ENCODE data around the gene CDC25C. TPM values are rescaled to one million over a fixed set of nuclear protein-coding genes. Genes with fewer than 3 reads are reported as not detected.
A peak's percentile ranks its signal among the peaks of the same experiment; 100 is the strongest.

CDC25C gene
- total RNA-seq, 1 experiment from 2014 or later, result 14.1 TPM

DNA sequence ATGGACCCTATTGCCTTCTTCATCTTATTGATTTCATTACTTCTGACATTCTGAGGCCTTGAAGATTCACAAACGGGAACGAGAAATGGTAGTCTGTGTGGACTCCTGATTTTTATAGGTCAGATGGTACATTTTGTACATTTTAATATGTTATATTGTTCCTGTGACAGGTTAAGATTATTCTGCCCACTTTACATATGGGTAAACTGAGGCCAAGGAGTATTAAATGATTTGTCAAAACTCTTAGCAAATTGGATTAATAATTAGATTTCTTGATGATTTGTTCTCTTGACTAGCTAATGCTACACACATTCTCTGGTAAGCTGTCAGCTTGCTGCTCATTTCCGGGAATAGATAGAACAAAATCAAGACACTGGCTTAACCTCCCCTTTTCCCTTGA, 8.4 kb upstream of the CDC25C start:
- ATAC-seq (no peak), DNase-seq (ENCODE audit: low read depth, low spot score) (no peak)
- TF ChIP-seq TCF7L2 (IDR thresholded peaks at IDR 0.05; ENCODE audit: low read depth, low read length), result no peak
- TF ChIP-seq, protein P1, sequence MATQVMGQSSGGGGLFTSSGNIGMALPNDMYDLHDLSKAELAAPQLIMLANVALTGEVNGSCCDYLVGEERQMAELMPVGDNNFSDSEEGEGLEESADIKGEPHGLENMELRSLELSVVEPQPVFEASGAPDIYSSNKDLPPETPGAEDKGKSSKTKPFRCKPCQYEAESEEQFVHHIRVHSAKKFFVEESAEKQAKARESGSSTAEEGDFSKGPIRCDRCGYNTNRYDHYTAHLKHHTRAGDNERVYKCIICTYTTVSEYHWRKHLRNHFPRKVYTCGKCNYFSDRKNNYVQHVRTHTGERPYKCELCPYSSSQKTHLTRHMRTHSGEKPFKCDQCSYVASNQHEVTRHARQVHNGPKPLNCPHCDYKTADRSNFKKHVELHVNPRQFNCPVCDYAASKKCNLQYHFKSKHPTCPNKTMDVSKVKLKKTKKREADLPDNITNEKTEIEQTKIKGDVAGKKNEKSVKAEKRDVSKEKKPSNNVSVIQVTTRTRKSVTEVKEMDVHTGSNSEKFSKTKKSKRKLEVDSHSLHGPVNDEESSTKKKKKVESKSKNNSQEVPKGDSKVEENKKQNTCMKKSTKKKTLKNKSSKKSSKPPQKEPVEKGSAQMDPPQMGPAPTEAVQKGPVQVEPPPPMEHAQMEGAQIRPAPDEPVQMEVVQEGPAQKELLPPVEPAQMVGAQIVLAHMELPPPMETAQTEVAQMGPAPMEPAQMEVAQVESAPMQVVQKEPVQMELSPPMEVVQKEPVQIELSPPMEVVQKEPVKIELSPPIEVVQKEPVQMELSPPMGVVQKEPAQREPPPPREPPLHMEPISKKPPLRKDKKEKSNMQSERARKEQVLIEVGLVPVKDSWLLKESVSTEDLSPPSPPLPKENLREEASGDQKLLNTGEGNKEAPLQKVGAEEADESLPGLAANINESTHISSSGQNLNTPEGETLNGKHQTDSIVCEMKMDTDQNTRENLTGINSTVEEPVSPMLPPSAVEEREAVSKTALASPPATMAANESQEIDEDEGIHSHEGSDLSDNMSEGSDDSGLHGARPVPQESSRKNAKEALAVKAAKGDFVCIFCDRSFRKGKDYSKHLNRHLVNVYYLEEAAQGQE (IDR thresholded peaks at IDR 0.05; ENCODE audit: insufficient read depth in 1 of 2, low read depth in 2 of 2, low read length in 1 of 2), result no peak
- no peak for TF ChIP-seq POLR2AphosphoS5 (IDR thresholded peaks at IDR 0.05; ENCODE audit: low read depth, low read length)
- TF ChIP-seq, protein P2, sequence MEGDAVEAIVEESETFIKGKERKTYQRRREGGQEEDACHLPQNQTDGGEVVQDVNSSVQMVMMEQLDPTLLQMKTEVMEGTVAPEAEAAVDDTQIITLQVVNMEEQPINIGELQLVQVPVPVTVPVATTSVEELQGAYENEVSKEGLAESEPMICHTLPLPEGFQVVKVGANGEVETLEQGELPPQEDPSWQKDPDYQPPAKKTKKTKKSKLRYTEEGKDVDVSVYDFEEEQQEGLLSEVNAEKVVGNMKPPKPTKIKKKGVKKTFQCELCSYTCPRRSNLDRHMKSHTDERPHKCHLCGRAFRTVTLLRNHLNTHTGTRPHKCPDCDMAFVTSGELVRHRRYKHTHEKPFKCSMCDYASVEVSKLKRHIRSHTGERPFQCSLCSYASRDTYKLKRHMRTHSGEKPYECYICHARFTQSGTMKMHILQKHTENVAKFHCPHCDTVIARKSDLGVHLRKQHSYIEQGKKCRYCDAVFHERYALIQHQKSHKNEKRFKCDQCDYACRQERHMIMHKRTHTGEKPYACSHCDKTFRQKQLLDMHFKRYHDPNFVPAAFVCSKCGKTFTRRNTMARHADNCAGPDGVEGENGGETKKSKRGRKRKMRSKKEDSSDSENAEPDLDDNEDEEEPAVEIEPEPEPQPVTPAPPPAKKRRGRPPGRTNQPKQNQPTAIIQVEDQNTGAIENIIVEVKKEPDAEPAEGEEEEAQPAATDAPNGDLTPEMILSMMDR (IDR thresholded peaks at IDR 0.05), result no peak
- in situ Hi-C loops (cut with HindIII; ENCODE audit: low pct_unique_long_range_greater_than_20kb, low sequenced_read_pairs), result no loop called here
- no peak overlapping the region for H3K27ac ChIP-seq (ENCODE audit: low read length)
- H3K4me3 ChIP-seq (ENCODE audit: low read depth in 2 of 2, low read length in 2 of 2), result peak overlapping the region in 1 of 2 experiments; percentile 92; a peak in 2 of 4 replicates
- no peaks in the 10 kb centered on the region for H3K9me3 ChIP-seq (ENCODE audit: control insufficient read depth, insufficient read depth, low read depth, low read length)
- ChIA-PET CTCF (no interaction called here), POLR2A (no interaction called here)
- peaks cover 23% of the 10 kb centered on the region for H3K4me1 ChIP-seq (ENCODE audit: control insufficient read depth, insufficient read depth, low read length)
- intact Hi-C loops (cut with micrococcal nuclease; ENCODE audit: unreplicated experiment), result no loop called here
- no TSS peak for BruUV-seq (replicated peaks)
- H3K27me3 ChIP-seq (ENCODE audit: control insufficient read depth, insufficient read depth, low read length), result no peaks in the 10 kb centered on the region
- peaks cover 13% of the 10 kb centered on the region for H3K36me3 ChIP-seq (ENCODE audit: control insufficient read depth, insufficient read depth, low read length)

DNA sequence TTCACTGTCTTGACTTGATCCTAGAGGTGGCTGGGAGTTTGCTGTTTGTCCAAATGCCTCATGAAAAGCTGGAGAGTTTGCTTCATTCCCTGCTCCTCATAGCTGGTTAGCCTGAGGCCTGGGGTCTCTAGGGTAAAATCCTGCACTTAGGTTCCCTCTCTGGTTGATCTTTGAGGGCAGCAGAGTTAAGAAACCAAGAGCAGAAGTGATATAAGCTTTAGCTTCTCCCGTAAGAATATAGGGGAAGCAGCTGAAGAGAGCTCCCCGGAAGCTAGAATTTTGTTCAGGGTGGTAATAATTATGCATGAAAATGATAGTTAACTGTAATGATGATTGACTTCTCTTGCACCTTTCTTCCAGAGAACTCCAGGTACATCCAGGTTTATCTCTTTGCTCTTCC, 7.9 kb upstream of the CDC25C start:
- intact Hi-C loops (cut with micrococcal nuclease; ENCODE audit: unreplicated experiment), result no loop called here
- peak overlapping the region; percentile 98 for H3K27ac ChIP-seq (ENCODE audit: low read length)
- ATAC-seq, result no peak

More for the DNA sequence above, 7.9 kb upstream of the CDC25C start:
- TF ChIP-seq, protein P1 (IDR thresholded peaks at IDR 0.05; ENCODE audit: insufficient read depth in 1 of 2, low read depth in 2 of 2, low read length in 1 of 2), result no peak
- TF ChIP-seq, protein P2 (IDR thresholded peaks at IDR 0.05), result no peak
- no peak for TF ChIP-seq TCF7L2 (IDR thresholded peaks at IDR 0.05; ENCODE audit: low read depth, low read length)
- no peak for TF ChIP-seq SIN3A (IDR thresholded peaks at IDR 0.05; ENCODE audit: borderline replicate concordance, insufficient read depth, low read depth, low read length)
- ChIA-PET POLR2A (no interaction called here), CTCF (no interaction called here)
- H3K4me3 ChIP-seq (ENCODE audit: low read depth in 2 of 2, low read length in 2 of 2), result peak overlapping the region; percentile 88 to 92
- H3K27me3 ChIP-seq (ENCODE audit: control insufficient read depth, insufficient read depth, low read length), result no peaks in the 10 kb centered on the region
- peaks cover 23% of the 10 kb centered on the region for H3K4me1 ChIP-seq (ENCODE audit: control insufficient read depth, insufficient read depth, low read length)
- no peaks in the 10 kb centered on the region for H3K9me3 ChIP-seq (ENCODE audit: control insufficient read depth, insufficient read depth, low read depth, low read length)
- DNase-seq (ENCODE audit: low read depth, low spot score), result no peak
- in situ Hi-C loops (cut with HindIII; ENCODE audit: low pct_unique_long_range_greater_than_20kb, low sequenced_read_pairs), result no loop called here
- BruUV-seq (replicated peaks), result no TSS peak
- H3K36me3 ChIP-seq (ENCODE audit: control insufficient read depth, insufficient read depth, low read length), result peaks cover 12% of the 10 kb centered on the region
